ENCODE measurements around the gene MANSC4. TPM values are rescaled to one million over a fixed set of nuclear protein-coding genes. Genes with fewer than 3 reads are reported as not detected.

Gene MANSC4
- polyA plus RNA-seq: under 1 TPM in 1 of 3 donors, not detected in 2; 0.08 TPM

DNA sequence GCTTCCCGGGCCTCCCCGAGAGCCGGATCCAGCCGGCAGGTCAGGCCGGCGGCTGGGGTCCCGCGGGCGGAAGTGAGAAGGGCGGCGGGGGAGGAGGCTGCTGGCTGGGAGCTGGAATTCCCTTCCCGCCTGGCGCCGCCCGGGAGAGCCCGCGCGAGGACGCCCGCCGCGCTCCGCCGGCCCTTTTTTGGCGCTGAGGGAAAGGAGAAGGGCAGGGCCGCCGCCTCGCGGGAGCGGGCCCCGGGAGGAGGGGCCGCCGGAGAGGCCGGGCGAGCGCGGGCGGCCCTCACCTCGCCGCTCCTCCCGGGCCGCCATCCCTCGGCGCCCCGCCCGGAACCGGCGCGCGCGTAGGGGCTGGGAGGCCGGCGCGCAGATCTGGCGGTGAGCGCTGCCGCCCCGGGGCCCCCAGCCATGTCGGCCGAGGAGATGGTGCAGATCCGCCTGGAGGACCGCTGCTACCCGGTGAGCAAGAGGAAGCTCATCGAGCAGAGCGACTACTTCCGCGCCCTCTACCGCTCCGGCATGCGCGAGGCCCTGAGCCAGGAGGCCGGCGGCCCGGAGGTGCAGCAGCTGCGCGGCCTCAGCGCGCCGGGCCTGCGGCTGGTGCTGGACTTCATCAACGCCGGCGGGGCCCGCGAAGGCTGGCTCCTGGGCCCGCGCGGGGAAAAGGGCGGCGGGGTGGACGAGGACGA lies at the start of gene MANSC4, which contains the start of gene KLHL42:
TSS of gene MANSC4 (minus strand) at position 317 of the 692 bp plus-strand sequence. CDS start 8,960 bp downstream, outside the sequence.
TSS of gene KLHL42 (plus strand) at position 314 of the 692 bp plus-strand sequence. CDS start at position 412, 98 bp downstream.
- WGBS, 3 donors: 0 to 1% (median 0%) methylated on average over 59 to 91 of the region's 92 CpGs
- H3K27ac ChIP-seq (ENCODE audit: low read depth, low read length): no peak within 1 kb of the TSS

GRCh38 chr12:27828196-27828595 lies 48.2 kb upstream of the MANSC4 start:
- 92 to 95% (median 94%) methylated on average over 3 of the region's 3 CpGs for WGBS, 3 donors
- H3K27ac ChIP-seq (ENCODE audit: low read depth, low read length): no peak overlapping the region

DNA sequence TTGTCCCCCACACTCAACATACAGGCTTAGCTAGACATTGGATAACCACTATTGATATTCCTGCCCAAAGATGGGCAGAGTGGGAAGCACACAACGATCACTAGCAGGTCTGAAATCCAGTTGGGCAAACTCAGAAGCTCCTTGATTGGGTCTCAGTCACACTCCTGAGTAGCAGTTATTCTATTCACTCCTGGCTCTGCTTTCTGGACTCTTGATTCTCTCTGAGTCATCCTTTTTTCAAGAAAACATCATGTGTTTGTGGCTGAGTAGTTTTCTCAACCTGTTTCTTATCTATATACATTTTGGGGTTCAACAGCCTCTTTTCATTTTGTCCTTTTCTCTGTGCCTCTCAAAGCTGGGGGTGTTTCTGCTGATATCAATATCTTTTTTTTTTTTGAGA lies 46.0 kb upstream of the MANSC4 start:
- no peak overlapping the region for H3K27ac ChIP-seq (ENCODE audit: low read depth, low read length)
- 89 to 93% (median 93%) methylated on average over 1 of the region's 1 CpG for WGBS, 3 donors

GRCh38 chr12:27824126-27824842 lies 44.2 kb upstream of the MANSC4 start:
- 65 to 73% (median 66%) methylated on average over 12 of the region's 12 CpGs for WGBS, 3 donors
- no peak overlapping the region for H3K27ac ChIP-seq (ENCODE audit: low read depth, low read length)

DNA sequence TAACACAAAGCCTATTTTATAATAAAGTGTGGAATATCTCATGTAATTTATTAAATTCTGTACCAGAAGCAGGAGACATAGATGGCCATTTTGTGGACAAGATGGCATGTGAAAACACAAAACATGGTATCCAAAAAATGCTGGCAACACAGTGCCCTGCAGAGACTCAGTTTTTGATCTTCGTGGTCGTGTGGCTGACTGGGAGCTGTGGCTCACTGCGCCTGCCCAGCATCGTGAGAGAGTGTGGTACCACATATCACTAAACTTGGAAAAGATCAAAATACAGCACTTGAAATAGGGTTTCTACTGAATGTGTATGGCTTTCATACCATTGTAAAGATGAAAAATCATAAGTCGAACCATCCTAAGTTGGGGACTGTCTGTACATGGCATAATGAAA lies 43.0 kb upstream of the MANSC4 start:
- WGBS, 3 donors: 86 to 93% (median 91%) methylated on average over 5 of the region's 5 CpGs
- no peak overlapping the region for H3K27ac ChIP-seq (ENCODE audit: low read depth, low read length)

GRCh38 chr12:27822076-27822712 lies 42.2 kb upstream of the MANSC4 start:
- WGBS, 3 donors: 64 to 79% (median 67%) methylated on average over 9 of the region's 9 CpGs
- no peak overlapping the region for H3K27ac ChIP-seq (ENCODE audit: low read depth, low read length)

DNA sequence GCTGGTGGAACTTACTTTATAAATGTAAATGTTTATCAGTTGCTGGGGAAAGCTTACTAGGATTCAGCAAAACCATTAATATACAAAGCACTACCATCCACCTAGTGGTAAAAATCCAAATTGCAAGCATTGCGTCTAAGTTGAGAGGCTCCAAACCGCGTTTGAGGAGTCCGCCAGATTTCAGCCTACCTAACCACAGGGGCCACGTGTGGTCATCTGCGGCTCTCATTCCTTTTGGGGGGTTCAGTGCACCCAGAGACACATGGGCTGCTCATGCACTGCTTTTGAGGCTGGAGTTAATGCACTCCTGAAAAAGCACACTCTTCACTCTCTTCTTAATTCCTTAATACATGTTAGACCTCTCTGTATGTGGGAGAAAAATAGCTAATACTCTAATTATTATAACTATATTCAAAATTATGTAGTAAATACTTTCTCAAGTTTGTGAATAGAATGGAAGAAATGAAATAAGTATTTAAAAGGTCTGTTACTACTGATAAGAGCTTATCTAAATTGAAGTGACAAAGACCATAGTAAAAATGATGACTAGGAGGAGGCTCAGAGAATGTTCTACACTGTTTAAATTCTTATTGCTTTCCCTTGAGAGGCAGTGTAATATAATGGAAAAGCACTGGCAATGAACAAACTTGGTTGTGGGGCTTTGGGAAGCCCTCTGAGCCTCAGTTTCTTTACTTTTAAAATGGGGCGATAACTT lies 41.4 kb upstream of the MANSC4 start:
- no peak overlapping the region for H3K27ac ChIP-seq (ENCODE audit: low read depth, low read length)
- WGBS, 3 donors: 14 to 16% (median 15%) methylated on average over 7 of the region's 7 CpGs

DNA sequence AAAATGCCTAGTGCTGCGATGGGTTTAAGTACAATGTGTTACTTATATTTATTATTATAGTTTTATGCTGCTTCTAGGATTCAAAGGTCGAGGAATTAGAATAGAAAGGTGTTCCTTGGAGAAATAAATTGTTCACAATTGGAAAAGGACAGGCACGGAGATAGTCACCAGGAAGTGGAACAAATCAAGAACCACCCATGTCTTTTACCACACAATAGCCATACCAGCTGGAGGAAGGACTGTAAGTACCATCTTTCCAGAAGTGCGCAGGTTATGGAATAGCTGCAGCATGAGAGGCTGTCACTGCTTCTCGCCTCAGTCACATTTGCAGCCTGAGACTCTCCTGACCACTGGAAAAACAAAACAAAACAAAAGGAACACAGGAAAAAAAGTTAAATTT lies 40.5 kb upstream of the MANSC4 start:
- no peak overlapping the region for H3K27ac ChIP-seq (ENCODE audit: low read depth, low read length)
- WGBS, 3 donors: 77 to 80% (median 78%) methylated on average over 5 of the region's 5 CpGs

GRCh38 chr12:27818401-27818918 lies 38.4 kb upstream of the MANSC4 start:
- H3K27ac ChIP-seq (ENCODE audit: low read depth, low read length): no peak overlapping the region
- WGBS, 3 donors: 39 to 76% (median 74%) methylated on average over 7 of the region's 7 CpGs

DNA sequence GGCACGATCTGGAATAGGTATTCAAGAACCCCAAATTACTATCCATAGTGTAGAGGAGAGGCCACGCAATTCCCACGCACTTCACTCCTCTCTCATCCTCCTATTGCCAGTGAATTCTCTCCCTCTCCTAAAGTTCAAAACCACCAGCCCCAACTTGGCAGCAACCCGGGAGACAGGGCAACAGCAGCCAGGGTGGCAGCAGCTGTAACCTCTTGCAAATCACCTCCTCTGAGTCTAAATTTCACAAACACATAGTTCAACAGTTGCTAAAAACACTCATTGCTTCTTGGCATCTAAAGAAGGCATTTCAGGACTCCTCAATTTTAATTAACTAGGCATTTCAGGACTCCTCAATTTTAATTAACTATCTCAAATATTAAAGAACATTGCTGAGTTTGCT lies 37.7 kb upstream of the MANSC4 start:
- no peak overlapping the region for H3K27ac ChIP-seq (ENCODE audit: low read depth, low read length)
- WGBS, 3 donors: 75 to 89% (median 85%) methylated on average over 4 of the region's 4 CpGs

DNA sequence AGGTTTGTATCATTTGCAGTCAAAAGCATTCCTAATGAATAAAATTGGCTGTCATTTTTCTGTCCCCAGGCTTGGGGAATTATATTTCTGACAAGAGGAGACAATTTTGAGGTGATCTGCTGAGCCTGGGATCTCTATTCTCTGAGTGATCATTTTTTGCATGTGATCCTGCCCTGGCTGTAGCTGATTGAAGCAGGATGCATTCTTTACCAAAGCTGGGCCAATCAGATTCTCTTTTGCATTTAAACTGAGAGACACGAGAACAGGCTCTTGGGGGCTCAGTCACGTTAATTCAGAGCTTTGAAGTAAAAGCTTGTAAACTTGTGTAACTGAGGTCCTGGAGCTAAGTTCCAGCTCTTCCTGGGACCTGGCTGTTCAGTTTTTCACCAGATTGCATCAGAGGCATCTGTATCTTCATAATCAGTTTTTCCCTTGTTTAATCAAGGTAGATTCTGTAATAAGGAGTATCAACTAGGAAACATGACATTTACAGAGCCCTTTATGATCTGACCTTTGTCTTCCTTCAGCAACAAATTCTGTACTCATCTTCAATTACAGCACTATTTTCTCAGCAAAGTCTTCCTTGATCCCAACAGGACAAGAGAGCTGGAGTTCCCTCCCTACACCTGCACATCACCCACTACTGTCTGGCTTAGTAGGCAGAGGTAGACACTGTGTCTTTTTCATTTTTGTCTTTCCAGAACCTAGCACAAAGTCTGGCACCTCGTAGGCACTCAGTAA lies 35.0 kb upstream of the MANSC4 start:
- 47 to 52% (median 51%) methylated on average over 3 of the region's 3 CpGs for WGBS, 3 donors
- H3K27ac ChIP-seq (ENCODE audit: low read depth, low read length): no peak overlapping the region

DNA sequence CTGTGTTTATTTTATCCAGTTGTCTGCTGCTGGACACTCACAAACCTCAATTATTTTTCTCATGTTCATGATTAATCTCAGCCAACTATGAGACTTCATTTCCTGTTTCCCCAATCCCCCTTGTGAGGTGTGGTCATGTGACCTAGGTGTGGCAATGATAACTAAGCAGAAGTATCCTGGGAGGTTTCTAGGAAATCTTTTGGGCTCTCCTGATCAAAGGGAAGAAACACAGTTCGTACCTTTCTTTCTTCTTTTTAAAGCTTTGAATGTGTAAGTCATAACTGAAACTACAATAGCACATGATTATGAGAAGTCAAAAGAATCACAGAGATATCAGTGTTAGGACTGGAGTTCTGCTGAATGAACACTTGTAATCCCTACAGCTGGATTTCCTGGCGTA lies 34.4 kb upstream of the MANSC4 start:
- 52 to 72% (median 72%) methylated on average over 2 of the region's 2 CpGs for WGBS, 3 donors
- no peak overlapping the region for H3K27ac ChIP-seq (ENCODE audit: low read depth, low read length)

DNA sequence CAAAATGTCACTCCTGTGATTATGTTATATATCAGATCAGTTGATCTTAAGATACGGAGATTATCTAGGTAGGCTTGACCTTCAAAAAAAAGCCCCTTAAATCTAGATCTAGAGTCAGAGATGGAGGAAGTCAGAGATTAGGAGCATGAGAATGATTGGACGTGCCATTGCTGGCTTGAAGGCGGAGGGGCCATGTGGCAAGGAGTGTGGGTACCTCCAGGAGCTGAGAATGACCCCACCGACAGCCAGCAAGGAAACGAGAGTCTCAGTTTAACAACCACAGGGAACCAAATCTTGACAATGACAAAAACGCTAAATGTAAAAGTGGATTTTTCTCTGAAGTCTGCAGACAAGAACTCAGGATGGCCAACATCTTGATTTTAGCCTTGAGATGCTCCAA lies 32.5 kb upstream of the MANSC4 start:
- no peak overlapping the region for H3K27ac ChIP-seq (ENCODE audit: low read depth, low read length)
- WGBS, 3 donors: 74 to 78% (median 76%) methylated on average over 6 of the region's 6 CpGs

DNA sequence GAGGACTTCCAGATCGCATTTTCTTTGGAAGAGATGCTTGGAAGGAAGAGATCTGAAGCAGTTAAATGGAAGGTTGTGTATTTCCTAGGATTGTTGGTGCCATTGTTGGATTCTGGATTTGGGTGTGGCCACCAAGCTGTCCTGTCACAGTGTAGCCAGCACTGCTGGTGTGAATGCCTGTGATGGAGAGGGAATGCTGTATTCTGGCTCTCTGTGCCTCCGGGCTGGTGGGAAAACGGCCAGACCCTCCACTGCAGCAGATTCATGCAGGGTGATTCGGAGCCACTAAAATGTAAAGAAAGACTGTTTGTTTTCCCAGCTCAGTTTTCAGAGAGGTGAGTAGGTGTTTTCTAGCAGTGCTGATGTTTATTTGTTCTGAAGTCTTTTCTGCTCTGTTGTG lies 30.7 kb upstream of the MANSC4 start:
- H3K27ac ChIP-seq (ENCODE audit: low read depth, low read length): no peak overlapping the region
- WGBS, 3 donors: 48 to 73% (median 69%) methylated on average over 4 of the region's 4 CpGs

GRCh38 chr12:27808841-27809240 lies 28.8 kb upstream of the MANSC4 start:
- 25 to 58% (median 56%) methylated on average over 6 of the region's 6 CpGs for WGBS, 3 donors
- no peak overlapping the region for H3K27ac ChIP-seq (ENCODE audit: low read depth, low read length)

GRCh38 chr12:27807063-27807703 lies 27.1 kb upstream of the MANSC4 start:
- 51 to 60% (median 60%) methylated on average over 8 of the region's 8 CpGs for WGBS, 3 donors
- no peak overlapping the region for H3K27ac ChIP-seq (ENCODE audit: low read depth, low read length)

GRCh38 chr12:27806259-27806658 lies 26.2 kb upstream of the MANSC4 start:
- 96 to 98% (median 96%) methylated on average over 4 of the region's 4 CpGs for WGBS, 3 donors
- no peak overlapping the region for H3K27ac ChIP-seq (ENCODE audit: low read depth, low read length)
